Measurements from ENCODE around the gene BTBD10.
A peak's percentile ranks its signal among the peaks of the same experiment; 100 is the strongest.
"Not testable (repeated sequence)": the region's sequence is repeated elsewhere in the genome, so short reads cannot be mapped to it uniquely, and the experiment has no call there.

Gene BTBD10

GRCh38 chr11:13440100-13440855 lies 22.7 kb downstream of the BTBD10 start:
- DNase-seq, result peak; percentile 24

GRCh38 chr11:13438291-13438690 lies 24.7 kb downstream of the BTBD10 start:
- no peak for DNase-seq

- DNase-seq, result not testable (repeated sequence)
Observed at GRCh38 chr11:13436836-13437235, 26.2 kb downstream of the BTBD10 start.

GRCh38 chr11:13434247-13435205 lies 28.5 kb downstream of the BTBD10 start:
- DNase-seq, result peak; percentile 12

- peak; percentile 2 for DNase-seq
Observed at GRCh38 chr11:13433437-13433836, 29.6 kb downstream of the BTBD10 start.

- no peak for DNase-seq
Observed at GRCh38 chr11:13429836-13430235, 33.2 kb downstream of the BTBD10 start.

- DNase-seq, result no peak
Observed at GRCh38 chr11:13429288-13429687, 33.7 kb downstream of the BTBD10 start.

- DNase-seq, result no peak
Observed at GRCh38 chr11:13427440-13427839, 35.6 kb downstream of the BTBD10 start.

- DNase-seq, result no peak
Observed at GRCh38 chr11:13423372-13423771, 39.6 kb downstream of the BTBD10 start.

GRCh38 chr11:13421561-13421960 lies 41.5 kb downstream of the BTBD10 start:
- DNase-seq, result no peak

- DNase-seq, result no peak
Observed at GRCh38 chr11:13415201-13415600, 47.8 kb downstream of the BTBD10 start.

- DNase-seq, result no peak
Observed at GRCh38 chr11:13405220-13405619, 57.8 kb downstream of the BTBD10 start.

- DNase-seq, result not testable (repeated sequence)
Observed at GRCh38 chr11:13398335-13398734, 64.7 kb downstream of the BTBD10 start.

GRCh38 chr11:13391217-13391616 lies 71.8 kb downstream of the BTBD10 start:
- DNase-seq, result no peak

- DNase-seq, result no peak
Observed at GRCh38 chr11:13388741-13389140, 74.3 kb downstream of the BTBD10 start.

GRCh38 chr11:13386567-13386966 lies 76.5 kb downstream of the BTBD10 start:
- DNase-seq, result peak; percentile 20

GRCh38 chr11:13384908-13385640 lies 77.9 kb downstream of the BTBD10 start:
- no peak for DNase-seq

- no peak for DNase-seq
Observed at GRCh38 chr11:13382751-13383150, 80.3 kb downstream of the BTBD10 start.

- no peak for DNase-seq
Observed at GRCh38 chr11:13380731-13381130, 82.3 kb downstream of the BTBD10 start.

- no peak for DNase-seq
Observed at GRCh38 chr11:13378316-13378715, 84.7 kb downstream of the BTBD10 start.

GRCh38 chr11:13376838-13377237 lies 86.2 kb downstream of the BTBD10 start:
- DNase-seq, result peak; percentile 78

- no peak for DNase-seq
Observed at GRCh38 chr11:13376402-13376801, 86.6 kb downstream of the BTBD10 start.

GRCh38 chr11:13375798-13376197 lies 87.2 kb downstream of the BTBD10 start:
- DNase-seq, result no peak

All from NCI-H2029 (cell line).